ENCODE measurements around the gene UBE2E2.
"Not testable (repeated sequence)": the region's sequence is repeated elsewhere in the genome, so short reads cannot be mapped to it uniquely, and the experiment has no call there.

UBE2E2 gene

DNA sequence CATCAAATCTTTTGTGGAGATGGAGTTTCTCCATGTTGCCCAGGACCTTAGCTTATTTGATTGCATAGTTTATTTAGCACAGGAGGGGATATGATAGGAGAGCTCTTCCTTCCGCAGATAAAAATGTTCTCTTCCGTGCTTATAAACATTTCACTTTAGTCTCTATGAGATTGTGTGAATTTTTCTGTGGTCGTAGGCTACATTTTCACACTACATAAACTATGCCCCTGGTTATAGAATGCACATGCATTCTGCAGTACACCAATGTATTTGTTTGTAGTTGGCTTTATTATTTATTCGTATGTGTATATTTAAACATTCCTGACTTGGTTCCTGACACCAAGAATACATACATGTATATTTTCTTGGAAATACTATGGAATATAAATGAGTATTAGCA is 139.2 kb downstream of the UBE2E2 start:
- DNase-seq (ENCODE audit: low read depth): no peak
- TF ChIP-seq, protein P1, sequence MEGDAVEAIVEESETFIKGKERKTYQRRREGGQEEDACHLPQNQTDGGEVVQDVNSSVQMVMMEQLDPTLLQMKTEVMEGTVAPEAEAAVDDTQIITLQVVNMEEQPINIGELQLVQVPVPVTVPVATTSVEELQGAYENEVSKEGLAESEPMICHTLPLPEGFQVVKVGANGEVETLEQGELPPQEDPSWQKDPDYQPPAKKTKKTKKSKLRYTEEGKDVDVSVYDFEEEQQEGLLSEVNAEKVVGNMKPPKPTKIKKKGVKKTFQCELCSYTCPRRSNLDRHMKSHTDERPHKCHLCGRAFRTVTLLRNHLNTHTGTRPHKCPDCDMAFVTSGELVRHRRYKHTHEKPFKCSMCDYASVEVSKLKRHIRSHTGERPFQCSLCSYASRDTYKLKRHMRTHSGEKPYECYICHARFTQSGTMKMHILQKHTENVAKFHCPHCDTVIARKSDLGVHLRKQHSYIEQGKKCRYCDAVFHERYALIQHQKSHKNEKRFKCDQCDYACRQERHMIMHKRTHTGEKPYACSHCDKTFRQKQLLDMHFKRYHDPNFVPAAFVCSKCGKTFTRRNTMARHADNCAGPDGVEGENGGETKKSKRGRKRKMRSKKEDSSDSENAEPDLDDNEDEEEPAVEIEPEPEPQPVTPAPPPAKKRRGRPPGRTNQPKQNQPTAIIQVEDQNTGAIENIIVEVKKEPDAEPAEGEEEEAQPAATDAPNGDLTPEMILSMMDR (IDR thresholded peaks at IDR 0.05; ENCODE audit: insufficient read depth, low read depth, low read length, missing control alignments): no peak
- no peak overlapping the region for H3K4me3 ChIP-seq (ENCODE audit: low read length)

DNA sequence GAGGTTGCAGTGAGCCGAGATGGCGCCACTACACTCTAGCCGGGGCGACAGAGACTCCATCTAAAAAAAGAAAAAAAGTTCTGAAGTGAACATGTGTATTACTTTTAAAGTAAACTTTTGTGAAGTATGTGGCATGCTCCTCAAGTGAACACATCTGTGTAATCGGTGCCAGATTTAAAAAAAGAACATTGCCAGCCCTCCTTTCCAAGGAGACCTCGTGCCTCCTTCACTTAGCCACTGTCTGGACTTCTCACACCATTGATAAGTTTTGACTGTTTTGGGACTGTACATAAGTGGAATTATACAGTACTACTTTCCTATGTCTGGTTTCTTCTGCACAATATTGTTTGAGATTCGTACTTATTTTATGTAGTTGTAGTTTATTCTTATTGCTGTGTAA is 140.4 kb downstream of the UBE2E2 start:
- H3K4me3 ChIP-seq (ENCODE audit: low read length): no peak overlapping the region
- TF ChIP-seq, protein P1 (IDR thresholded peaks at IDR 0.05; ENCODE audit: insufficient read depth, low read depth, low read length, missing control alignments): no peak
- DNase-seq (ENCODE audit: low read depth): no peak

DNA sequence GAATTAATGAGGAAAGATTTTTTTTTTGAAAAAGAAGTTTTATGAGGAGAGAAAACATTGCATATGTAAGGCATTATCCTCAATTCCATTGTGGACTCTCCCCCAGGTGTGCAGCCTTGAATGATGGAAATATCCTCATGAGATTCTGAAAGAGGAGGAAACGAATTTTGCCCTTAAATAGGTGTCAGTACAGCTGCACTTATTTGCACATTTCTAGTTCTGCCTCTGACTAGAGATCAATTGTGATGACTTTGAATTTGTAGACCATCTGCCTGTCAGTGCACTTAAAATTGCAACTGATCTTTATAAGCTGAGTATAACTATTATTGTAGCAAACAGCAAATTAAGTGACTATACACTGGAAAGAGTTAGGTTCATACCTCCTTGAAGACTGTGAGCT is 141.8 kb downstream of the UBE2E2 start:
- H3K4me3 ChIP-seq (ENCODE audit: low read length): no peak overlapping the region
- TF ChIP-seq, protein P1 (IDR thresholded peaks at IDR 0.05; ENCODE audit: insufficient read depth, low read depth, low read length, missing control alignments): no peak
- DNase-seq (ENCODE audit: low read depth): no peak

DNA sequence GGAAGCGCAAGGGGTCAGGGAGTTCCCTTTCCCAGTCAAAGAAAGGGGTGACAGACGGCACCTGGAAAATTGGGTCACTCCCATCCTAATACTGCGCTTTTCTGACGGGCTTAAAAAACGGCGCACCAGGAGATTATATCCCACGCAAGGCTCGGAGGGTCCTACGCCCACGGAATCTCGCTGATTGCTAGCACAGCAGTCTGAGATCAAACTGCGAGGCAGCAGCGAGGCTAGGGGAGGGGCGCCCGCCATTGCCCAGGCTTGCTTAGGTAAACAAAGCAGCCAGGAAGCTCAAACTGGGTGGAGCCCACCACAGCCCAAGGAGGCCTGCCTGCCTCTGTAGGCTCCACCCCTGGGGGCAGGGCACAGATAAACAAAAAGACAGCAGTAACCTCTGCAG is 146.3 kb downstream of the UBE2E2 start:
- not testable (repeated sequence) for DNase-seq (ENCODE audit: low read depth); H3K4me3 ChIP-seq (ENCODE audit: low read length)

GRCh38 chr3:23356169-23356568 is 153.0 kb downstream of the UBE2E2 start:
- TF ChIP-seq, protein P1 (IDR thresholded peaks at IDR 0.05; ENCODE audit: insufficient read depth, low read depth, low read length, missing control alignments): no peak
- H3K4me3 ChIP-seq (ENCODE audit: low read length): no peak overlapping the region
- no peak for DNase-seq (ENCODE audit: low read depth)

DNA sequence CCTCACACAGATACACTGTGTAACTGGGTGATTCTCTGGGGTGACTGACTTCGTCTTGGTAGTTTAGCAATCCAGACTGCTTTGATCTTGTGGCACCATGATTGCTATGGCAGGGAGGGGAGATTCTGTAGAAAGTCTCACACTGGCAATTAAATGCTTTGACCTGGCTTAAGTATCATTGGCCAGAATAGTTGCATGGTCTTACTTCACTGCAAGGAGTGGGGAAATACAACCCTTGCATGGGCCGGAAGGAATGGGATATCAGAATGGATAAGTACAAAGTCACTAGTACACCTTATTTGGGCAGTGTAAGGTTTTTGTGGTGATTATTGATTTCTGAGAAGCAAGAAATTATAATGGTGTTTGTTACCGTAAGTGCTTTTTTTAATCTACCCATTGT is 153.8 kb downstream of the UBE2E2 start:
- TF ChIP-seq, protein P1 (IDR thresholded peaks at IDR 0.05; ENCODE audit: insufficient read depth, low read depth, low read length, missing control alignments): no peak
- no peak for DNase-seq (ENCODE audit: low read depth)
- no peak overlapping the region for H3K4me3 ChIP-seq (ENCODE audit: low read length)

DNA sequence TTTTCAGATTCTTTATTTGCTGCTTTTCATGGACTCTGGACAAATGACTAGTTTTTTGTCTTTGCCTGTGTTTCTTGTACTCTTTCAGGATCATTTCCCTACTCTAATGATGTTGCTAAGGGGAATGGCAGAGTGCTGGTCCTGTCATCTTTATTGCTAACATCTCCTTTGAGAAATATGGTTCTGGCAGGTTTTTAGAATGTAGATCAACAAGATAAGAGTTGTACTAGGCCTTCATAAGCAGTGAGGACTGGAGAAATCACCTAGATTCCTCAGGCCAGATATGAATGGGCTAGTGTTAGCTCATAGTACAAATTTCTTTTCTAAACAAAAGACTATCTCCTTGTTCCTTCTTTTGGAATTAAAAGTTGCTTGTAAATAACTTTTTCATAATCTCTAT is 156.0 kb downstream of the UBE2E2 start:
- TF ChIP-seq, protein P1 (IDR thresholded peaks at IDR 0.05; ENCODE audit: insufficient read depth, low read depth, low read length, missing control alignments): no peak
- DNase-seq (ENCODE audit: low read depth): no peak
- H3K4me3 ChIP-seq (ENCODE audit: low read length): no peak overlapping the region

DNA sequence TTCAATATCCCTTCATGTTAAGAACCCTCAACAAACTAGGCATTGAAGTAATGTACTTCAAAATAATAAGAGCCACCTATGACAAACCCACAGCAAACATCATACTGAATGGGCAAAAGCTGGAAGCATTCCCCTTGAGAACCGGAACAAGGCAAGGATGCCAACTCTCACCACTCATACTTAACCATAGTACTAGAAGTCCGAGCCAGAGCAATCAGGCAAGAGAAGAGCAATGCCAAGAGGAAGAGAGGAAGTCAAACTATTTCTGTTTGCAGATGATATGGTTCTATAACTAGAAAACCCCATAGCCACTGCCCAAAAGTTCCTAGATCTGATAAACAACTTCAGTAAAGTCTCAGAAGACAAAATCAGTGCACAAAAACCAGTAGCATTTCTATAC is 161.9 kb downstream of the UBE2E2 start:
- TF ChIP-seq, protein P1 (IDR thresholded peaks at IDR 0.05; ENCODE audit: insufficient read depth, low read depth, low read length, missing control alignments): no peak
- no peak for DNase-seq (ENCODE audit: low read depth)
- no peak overlapping the region for H3K4me3 ChIP-seq (ENCODE audit: low read length)
